SK-MEL-5 (cell line): ENCODE data around the gene FARSB. TPM values are rescaled to one million over a fixed set of nuclear protein-coding genes. Genes with fewer than 3 reads are reported as not detected.

Experiments
- DNase-seq: peaks from one replicate; pipeline ENCODE4 v3.0.0-alpha.2; 2016; ENCODE audit warnings: low read depth, low spot score
- in situ Hi-C: cut with HindIII; loops from 2 replicates; pipeline ENCODE4 v1.10.0; 2016; ENCODE audit warnings: low sequenced_read_pairs, high pct_unique_total_duplicates, low pct_unique_long_range_greater_than_20kb
- total RNA-seq: library from RNA; depleted of rRNA; stranded (reverse); fragments of >200 nt; shearing (Covaris generic); gene quantifications from 2 replicates; pipeline ENCODE4 v1.2.3, GENCODE V29; 2014; rRNA removed

The FARSB gene
- total RNA-seq, 1 experiment from 2014 or later = 35.2 TPM

- in situ Hi-C loops = no loop called here
- no peak for DNase-seq
Observed at GRCh38 chr2:222538535-222538934, 117.4 kb downstream of the FARSB start.

- in situ Hi-C loops = no loop called here
Observed at GRCh38 chr2:222535477-222535876, 120.4 kb downstream of the FARSB start.

GRCh38 chr2:222532315-222532714 is 123.6 kb downstream of the FARSB start:
- DNase-seq = no peak
- in situ Hi-C loops = no loop called here

More at GRCh38 chr2:222535477-222535876, 120.4 kb downstream of the FARSB start:
- DNase-seq = no peak

GRCh38 chr2:222526480-222527277 is 129.2 kb downstream of the FARSB start:
- no peak for DNase-seq
- in situ Hi-C loops = no loop called here

- DNase-seq = no peak
- in situ Hi-C loops = no loop called here
Observed at GRCh38 chr2:222525811-222526210, 130.1 kb downstream of the FARSB start.

- in situ Hi-C loops = no loop called here
- no peak for DNase-seq
Observed at GRCh38 chr2:222523783-222524544, 131.9 kb downstream of the FARSB start.

- in situ Hi-C loops = no loop called here
- no peak for DNase-seq
Observed at GRCh38 chr2:222522082-222522481, 133.8 kb downstream of the FARSB start.

GRCh38 chr2:222521099-222521498 is 134.8 kb downstream of the FARSB start:
- DNase-seq = no peak
- in situ Hi-C loops = no loop called here

Other genes starting within 250 kb of the FARSB start
- not detected in 2 replicates for gene SGPP2, start 231.5 kb downstream of the FARSB start, total RNA-seq
- not detected in 2 replicates for gene MOGAT1, start 15.6 kb upstream of the FARSB start, total RNA-seq
- gene ACSL3, start 204.9 kb upstream of the FARSB start, total RNA-seq = 1,114 and 1,151 TPM in 2 replicates